ENCODE results near the gene ANXA2. TPM values are rescaled to one million over a fixed set of nuclear protein-coding genes. Genes with fewer than 3 reads are reported as not detected.
A peak's percentile ranks its signal among the peaks of the same experiment; 100 is the strongest.

The ANXA2 gene
- polyA plus RNA-seq, 1 experiment = 5,886 TPM

DNA sequence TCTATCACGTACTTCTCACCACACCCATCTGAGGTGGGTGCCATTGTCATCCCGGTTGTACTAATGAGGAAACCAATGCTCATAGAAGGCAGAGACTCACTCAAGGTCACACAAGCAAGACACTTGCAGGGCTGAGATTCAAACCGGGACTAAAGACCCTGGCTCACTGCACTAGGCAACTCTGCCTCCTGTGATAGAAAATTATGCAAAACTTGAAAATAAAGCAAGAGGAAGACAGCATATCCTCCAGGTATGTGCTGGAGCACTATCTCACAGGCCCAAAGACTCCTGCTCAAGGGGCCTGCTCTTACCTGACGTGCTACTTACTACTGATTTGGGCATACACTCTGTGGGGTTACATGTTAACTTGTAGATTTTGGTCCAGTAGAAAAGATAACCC lies 25.6 kb downstream of the ANXA2 start:
- Histone ChIP-seq H3K4me3 (ENCODE audit: low read depth, low read length) (no peak overlapping the region), H3K36me3 (ENCODE audit: control insufficient read depth, insufficient read depth, low read length) (peaks cover 23% of the 10 kb centered on the region), H3K27me3 (ENCODE audit: control insufficient read depth, insufficient read depth, low read length) (no peaks in the 10 kb centered on the region)
- no peak for DNase-seq (ENCODE audit: low read depth)
- TF ChIP-seq, protein P1, sequence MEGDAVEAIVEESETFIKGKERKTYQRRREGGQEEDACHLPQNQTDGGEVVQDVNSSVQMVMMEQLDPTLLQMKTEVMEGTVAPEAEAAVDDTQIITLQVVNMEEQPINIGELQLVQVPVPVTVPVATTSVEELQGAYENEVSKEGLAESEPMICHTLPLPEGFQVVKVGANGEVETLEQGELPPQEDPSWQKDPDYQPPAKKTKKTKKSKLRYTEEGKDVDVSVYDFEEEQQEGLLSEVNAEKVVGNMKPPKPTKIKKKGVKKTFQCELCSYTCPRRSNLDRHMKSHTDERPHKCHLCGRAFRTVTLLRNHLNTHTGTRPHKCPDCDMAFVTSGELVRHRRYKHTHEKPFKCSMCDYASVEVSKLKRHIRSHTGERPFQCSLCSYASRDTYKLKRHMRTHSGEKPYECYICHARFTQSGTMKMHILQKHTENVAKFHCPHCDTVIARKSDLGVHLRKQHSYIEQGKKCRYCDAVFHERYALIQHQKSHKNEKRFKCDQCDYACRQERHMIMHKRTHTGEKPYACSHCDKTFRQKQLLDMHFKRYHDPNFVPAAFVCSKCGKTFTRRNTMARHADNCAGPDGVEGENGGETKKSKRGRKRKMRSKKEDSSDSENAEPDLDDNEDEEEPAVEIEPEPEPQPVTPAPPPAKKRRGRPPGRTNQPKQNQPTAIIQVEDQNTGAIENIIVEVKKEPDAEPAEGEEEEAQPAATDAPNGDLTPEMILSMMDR (IDR thresholded peaks at IDR 0.05; ENCODE audit: insufficient read depth, low read depth, low read length) = no peak
- CTCF ChIA-PET = interaction anchor here (1.9 kb wide), 1 partner anchor 10 kb away, joined by 10 read pairs; no protein-coding TSS in a partner anchor
- POLR2A ChIA-PET = interaction anchor here (1.2 kb wide), 1 partner anchor 18 kb away, joined by 21 read pairs; no protein-coding TSS in a partner anchor

DNA sequence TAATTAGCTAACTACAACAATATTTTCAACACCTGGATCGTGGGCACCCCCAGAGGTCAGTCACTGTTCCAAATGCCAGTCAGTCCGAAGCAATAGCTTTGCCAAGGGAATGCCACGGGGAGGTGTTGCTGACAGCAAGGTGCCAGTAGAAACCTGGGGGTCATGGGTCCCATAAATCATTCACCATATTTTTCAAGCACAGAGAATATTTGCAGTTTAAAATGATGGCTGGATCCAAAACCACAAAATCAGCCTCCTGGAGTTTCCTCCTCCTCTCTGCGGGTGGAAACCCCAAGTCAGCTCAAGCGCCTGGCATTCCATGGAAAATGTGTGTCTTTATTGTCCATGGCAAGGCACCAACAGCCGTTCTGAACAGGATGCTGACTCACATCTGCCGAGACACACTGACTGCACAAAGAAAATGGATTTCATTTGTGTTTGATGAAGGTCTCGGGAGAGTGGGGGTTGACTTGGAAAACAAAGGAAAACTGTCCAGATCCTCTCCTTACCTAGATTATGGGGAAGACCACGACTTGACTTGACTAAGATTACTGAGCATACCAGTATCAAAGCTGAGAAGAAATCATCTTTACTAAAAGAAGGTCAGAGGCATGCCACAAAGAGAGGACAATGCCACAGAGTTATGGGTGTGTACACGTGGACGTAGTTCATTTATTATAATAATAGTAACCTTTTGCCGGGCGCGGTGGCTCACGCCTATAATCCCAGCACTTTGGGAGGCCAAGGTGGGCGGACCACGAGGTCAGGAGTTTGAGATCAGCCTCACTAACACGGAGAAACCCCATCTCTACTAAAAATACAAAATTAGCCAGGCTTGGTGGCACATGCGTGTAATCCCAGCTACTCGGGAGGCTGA lies 26.4 kb downstream of the ANXA2 start:
- Histone ChIP-seq H3K4me3 (ENCODE audit: low read depth, low read length) (no peak overlapping the region), H3K36me3 (ENCODE audit: control insufficient read depth, insufficient read depth, low read length) (peaks cover 18% of the 10 kb centered on the region), H3K27me3 (ENCODE audit: control insufficient read depth, insufficient read depth, low read length) (no peaks in the 10 kb centered on the region)
- TF ChIP-seq, protein P1 (IDR thresholded peaks at IDR 0.05; ENCODE audit: insufficient read depth, low read depth, low read length) = no peak
- CTCF ChIA-PET = interaction anchor here (1.0 to 1.9 kb wide), 2 partner anchors 9 to 20 kb away, joined by 3 to 10 read pairs; no protein-coding TSS in a partner anchor
- DNase-seq (ENCODE audit: low read depth) = peak; percentile 97
- POLR2A ChIA-PET = interaction anchor here (0.6 to 1.3 kb wide), 5 partner anchors 9 to 105 kb away, joined by 3 to 21 read pairs (median 3); no protein-coding TSS in a partner anchor

DNA sequence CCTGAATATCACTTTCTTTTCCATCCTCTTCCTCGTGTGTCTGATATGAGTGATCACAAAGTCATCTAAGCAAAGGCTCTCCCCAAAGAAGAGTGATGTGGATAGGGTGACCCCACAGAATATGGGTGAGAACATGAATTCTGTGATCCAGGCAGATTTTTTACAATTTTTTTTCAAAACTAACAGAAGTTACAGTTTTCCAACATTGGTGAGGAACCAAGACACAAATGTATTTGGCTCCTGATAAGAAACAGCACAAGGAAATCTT lies 27.0 kb downstream of the ANXA2 start:
- Histone ChIP-seq H3K36me3 (ENCODE audit: control insufficient read depth, insufficient read depth, low read length) (peaks cover 15% of the 10 kb centered on the region), H3K4me3 (ENCODE audit: low read depth, low read length) (no peak overlapping the region), H3K27me3 (ENCODE audit: control insufficient read depth, insufficient read depth, low read length) (no peaks in the 10 kb centered on the region)
- ChIA-PET POLR2A (interaction anchor here (0.6 to 1.3 kb wide), 4 partner anchors 8 to 105 kb away, joined by 3 read pairs; no protein-coding TSS in a partner anchor), CTCF (interaction anchor here (1.0 to 1.9 kb wide), 2 partner anchors 9 to 21 kb away, joined by 3 to 10 read pairs; no protein-coding TSS in a partner anchor)
- TF ChIP-seq, protein P1 (IDR thresholded peaks at IDR 0.05; ENCODE audit: insufficient read depth, low read depth, low read length) = no peak
- no peak for DNase-seq (ENCODE audit: low read depth)

DNA sequence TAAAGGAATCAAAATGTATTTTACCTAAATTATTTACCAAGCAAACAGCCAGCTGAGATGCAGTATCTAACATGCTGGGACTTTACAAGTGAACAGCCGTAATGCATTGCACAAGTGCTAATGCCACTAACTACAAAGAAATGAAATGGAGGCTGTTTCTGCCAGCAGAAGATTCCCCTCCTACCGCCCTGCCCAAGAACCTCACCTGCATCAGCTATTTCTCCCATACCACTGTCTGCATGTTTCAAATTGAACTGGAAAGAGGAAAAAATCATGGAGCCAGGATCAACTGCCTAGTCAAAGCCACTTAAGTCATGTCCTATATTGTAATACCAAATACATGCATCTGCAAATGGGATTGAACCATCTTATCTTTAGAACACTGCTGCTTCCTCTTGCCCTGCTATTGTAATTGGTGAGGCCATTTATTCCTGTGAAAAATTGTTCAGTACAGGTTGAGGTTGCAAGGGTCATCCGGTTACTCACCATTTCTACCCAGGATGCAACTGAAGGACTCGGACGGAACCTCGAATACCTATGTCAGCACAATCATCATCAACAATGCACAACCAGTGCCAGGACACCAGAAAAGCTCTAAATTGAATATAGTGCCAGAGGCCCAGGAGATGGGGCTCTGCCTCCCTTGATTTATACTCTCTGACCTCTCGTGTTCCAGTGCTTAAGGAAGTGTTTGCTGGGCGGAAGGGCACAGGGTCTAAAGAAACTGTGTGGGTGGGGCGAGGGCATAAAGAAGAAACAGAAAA lies 27.5 kb downstream of the ANXA2 start:
- Histone ChIP-seq H3K4me3 (ENCODE audit: low read depth, low read length) (no peak overlapping the region), H3K36me3 (ENCODE audit: control insufficient read depth, insufficient read depth, low read length) (peaks cover 14% of the 10 kb centered on the region), H3K27me3 (ENCODE audit: control insufficient read depth, insufficient read depth, low read length) (no peaks in the 10 kb centered on the region)
- TF ChIP-seq, protein P1 (IDR thresholded peaks at IDR 0.05; ENCODE audit: insufficient read depth, low read depth, low read length) = no peak
- DNase-seq (ENCODE audit: low read depth) = no peak
- CTCF ChIA-PET = interaction anchor here (1.0 to 1.9 kb wide), 2 partner anchors 8 to 22 kb away, joined by 3 to 10 read pairs; no protein-coding TSS in a partner anchor
- POLR2A ChIA-PET = interaction anchor here (1.2 to 1.3 kb wide), 2 partner anchors 8 to 26 kb away, joined by 3 read pairs; no protein-coding TSS in a partner anchor

DNA sequence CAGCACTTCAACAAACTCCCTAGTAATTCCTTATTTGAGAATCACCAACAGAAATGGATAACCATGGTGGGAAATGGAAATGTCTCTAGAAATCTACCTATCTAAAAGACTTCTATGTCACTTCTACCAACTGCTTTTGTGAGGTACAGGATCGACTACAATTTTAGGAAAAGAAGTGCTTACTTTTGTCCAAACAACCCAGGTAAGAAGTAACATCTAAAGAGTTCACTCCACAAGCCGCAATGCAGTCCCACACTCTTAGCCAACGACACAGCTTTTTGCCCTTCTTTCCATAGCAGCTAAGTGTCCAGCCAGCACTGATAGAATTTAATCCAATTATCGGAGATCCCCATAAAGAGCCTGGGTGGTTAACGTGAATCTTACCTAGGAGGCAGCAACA lies 28.1 kb downstream of the ANXA2 start:
- ChIA-PET POLR2A (no interaction called here), CTCF (interaction anchor here (1.0 kb wide), 1 partner anchor 216 kb away, joined by 4 read pairs; no protein-coding TSS in a partner anchor)
- Histone ChIP-seq H3K27me3 (ENCODE audit: control insufficient read depth, insufficient read depth, low read length) (no peaks in the 10 kb centered on the region), H3K36me3 (ENCODE audit: control insufficient read depth, insufficient read depth, low read length) (peaks cover 14% of the 10 kb centered on the region), H3K4me3 (ENCODE audit: low read depth, low read length) (no peak overlapping the region)
- no peak for DNase-seq (ENCODE audit: low read depth)
- TF ChIP-seq, protein P1 (IDR thresholded peaks at IDR 0.05; ENCODE audit: insufficient read depth, low read depth, low read length) = no peak
